Astrocyte (in vitro differentiated cells and primary cell): ENCODE results near the gene TSR3. TPM values are rescaled to one million over a fixed set of nuclear protein-coding genes. Genes with fewer than 3 reads are reported as not detected.

Experiments used
- DNase-seq: peaks from one replicate; pipeline ENCODE4 v3.0.0-alpha.2; 2010; ENCODE audit warnings: low read depth
- FAIRE-seq: peaks from 2 replicates; lab custom pipeline; 2011; peaks lifted over from hg19 to GRCh38; lab: Jason Lieb, UNC
- H2AFZ ChIP-seq: 2 replicates; pipeline ENCODE4 v1.6.0; 2012; ENCODE audit warnings: low read depth, low read length, inconsistent platforms
- H3K27ac ChIP-seq: 2 replicates; pipeline ENCODE4 v1.5.1; 2011; ENCODE audit warnings: low read depth, low read length, inconsistent platforms
- H3K27me3 ChIP-seq: 2 replicates; pipeline ENCODE4 v1.6.0; 2011; ENCODE audit warnings: low read length, inconsistent platforms; ENCODE audit not compliant: insufficient read depth
- H3K36me3 ChIP-seq: 2 replicates; pipeline ENCODE4 v1.5.1; 2011; ENCODE audit warnings: low read length, inconsistent platforms; ENCODE audit not compliant: insufficient read depth
- H3K4me1 ChIP-seq: 2 replicates; pipeline ENCODE4 v1.5.1; 2011; ENCODE audit warnings: low read length, inconsistent platforms; ENCODE audit not compliant: insufficient read depth
- H3K4me2 ChIP-seq: 2 replicates; pipeline ENCODE4 v1.6.0; 2012; ENCODE audit warnings: low read length, inconsistent platforms
- H3K4me3 ChIP-seq: 2 replicates; pipeline ENCODE4 v1.5.1; 2011; ENCODE audit warnings: low read depth, mild to moderate bottlenecking, low read length, inconsistent platforms; ENCODE audit not compliant: insufficient read depth
- H3K79me2 ChIP-seq: 2 replicates; pipeline ENCODE4 v1.6.0; 2012; ENCODE audit warnings: mild to moderate bottlenecking, low read length, inconsistent platforms; ENCODE audit not compliant: insufficient read depth
- H3K9ac ChIP-seq: 2 replicates; pipeline ENCODE4 v1.6.0; 2012; ENCODE audit warnings: mild to moderate bottlenecking, low read length, inconsistent platforms
- H3K9me3 ChIP-seq: 2 replicates; pipeline ENCODE4 v1.5.1; 2012; ENCODE audit warnings: low read depth, mild to moderate bottlenecking, low read length, inconsistent platforms; ENCODE audit not compliant: insufficient read depth
- H4K20me1 ChIP-seq: 2 replicates; pipeline ENCODE4 v1.6.0; 2012; ENCODE audit warnings: low read length, inconsistent platforms; ENCODE audit not compliant: insufficient read depth
- H3K27ac Mint-ChIP-seq: one replicate; pipeline ENCODE4 v1.8.0; 2021; ENCODE audit warnings: mild to moderate bottlenecking, mixed read lengths; ENCODE audit not compliant: unreplicated experiment
- H3K27me3 Mint-ChIP-seq: one replicate; pipeline ENCODE4 v1.8.0; 2021; ENCODE audit warnings: low read depth, mixed read lengths; ENCODE audit not compliant: unreplicated experiment
- H3K36me3 Mint-ChIP-seq: one replicate; pipeline ENCODE4 v1.8.0; 2021; ENCODE audit warnings: low read depth, mixed read lengths; ENCODE audit not compliant: unreplicated experiment
- H3K4me1 Mint-ChIP-seq: one replicate; pipeline ENCODE4 v1.8.0; 2021; ENCODE audit warnings: low read depth, mixed read lengths; ENCODE audit not compliant: unreplicated experiment
- H3K4me3 Mint-ChIP-seq: one replicate; pipeline ENCODE4 v1.8.0; 2021; ENCODE audit warnings: mild to moderate bottlenecking, moderate library complexity, mixed read lengths; ENCODE audit not compliant: unreplicated experiment
- H3K9me3 Mint-ChIP-seq: one replicate; pipeline ENCODE4 v1.8.0; 2021; ENCODE audit warnings: mild to moderate bottlenecking, mixed read lengths; ENCODE audit not compliant: unreplicated experiment
- EZH2 ChIP-seq: IDR thresholded peaks from 2 replicates; pipeline ENCODE4 v1.6.1; 2012; ENCODE audit warnings: mild to moderate bottlenecking, low read length, inconsistent platforms; ENCODE audit not compliant: insufficient read depth
- total RNA-seq: library from RNA; stranded (reverse); gene quantifications from 2 replicates; pipeline ENCODE4 v1.2.1, GENCODE V29; 2021
- TF ChIP-seq, protein P1 (sequence below): IDR thresholded peaks from 2 replicates; pipeline ENCODE4 v1.5.1; 2011; ENCODE audit warnings: low read depth, mild to moderate bottlenecking, inconsistent platforms, low read length, moderate library complexity; ENCODE audit not compliant: insufficient read depth

TSR3 gene
- total RNA-seq, 1 donor from 2014 or later: 63.3 TPM

DNA sequence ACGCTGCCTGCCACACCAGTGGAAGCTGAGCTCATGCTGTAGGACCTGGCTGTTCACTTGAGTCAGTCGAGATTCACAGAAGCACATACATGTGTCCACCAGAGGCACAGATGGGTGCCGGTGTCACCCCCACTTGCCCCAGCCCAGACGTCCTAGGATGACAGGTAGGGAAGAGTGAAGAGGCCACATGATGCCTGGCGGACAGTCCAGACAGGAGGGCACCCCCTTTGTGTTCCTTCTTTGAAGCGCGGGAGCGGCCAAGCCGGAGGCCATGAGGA, 33.5 kb downstream of the TSR3 start:
- Histone ChIP-seq H3K36me3 (peaks cover 44% of the 10 kb centered on the region), H3K27ac (no peak overlapping the region), H2AFZ (no peak overlapping the region), H4K20me1 (peaks cover 83% of the 10 kb centered on the region), H3K27me3 (no peaks in the 10 kb centered on the region), H3K9me3 (no peaks in the 10 kb centered on the region), H3K4me3 (no peak overlapping the region), H3K4me2 (no peak overlapping the region), H3K4me1 (no peaks in the 10 kb centered on the region), H3K9ac (no peak overlapping the region), H3K79me2 (peaks cover 68% of the 10 kb centered on the region)
- Mint-ChIP-seq H3K4me3 (no peak overlapping the region), H3K27ac (peak overlapping the region; percentile 26), H3K27me3 (no peaks in the 10 kb centered on the region), H3K36me3 (peaks cover 8% of the 10 kb centered on the region), H3K9me3 (no peaks in the 10 kb centered on the region), H3K4me1 (no peaks in the 10 kb centered on the region)
- no peak for TF ChIP-seq EZH2
- TF ChIP-seq, protein P1, sequence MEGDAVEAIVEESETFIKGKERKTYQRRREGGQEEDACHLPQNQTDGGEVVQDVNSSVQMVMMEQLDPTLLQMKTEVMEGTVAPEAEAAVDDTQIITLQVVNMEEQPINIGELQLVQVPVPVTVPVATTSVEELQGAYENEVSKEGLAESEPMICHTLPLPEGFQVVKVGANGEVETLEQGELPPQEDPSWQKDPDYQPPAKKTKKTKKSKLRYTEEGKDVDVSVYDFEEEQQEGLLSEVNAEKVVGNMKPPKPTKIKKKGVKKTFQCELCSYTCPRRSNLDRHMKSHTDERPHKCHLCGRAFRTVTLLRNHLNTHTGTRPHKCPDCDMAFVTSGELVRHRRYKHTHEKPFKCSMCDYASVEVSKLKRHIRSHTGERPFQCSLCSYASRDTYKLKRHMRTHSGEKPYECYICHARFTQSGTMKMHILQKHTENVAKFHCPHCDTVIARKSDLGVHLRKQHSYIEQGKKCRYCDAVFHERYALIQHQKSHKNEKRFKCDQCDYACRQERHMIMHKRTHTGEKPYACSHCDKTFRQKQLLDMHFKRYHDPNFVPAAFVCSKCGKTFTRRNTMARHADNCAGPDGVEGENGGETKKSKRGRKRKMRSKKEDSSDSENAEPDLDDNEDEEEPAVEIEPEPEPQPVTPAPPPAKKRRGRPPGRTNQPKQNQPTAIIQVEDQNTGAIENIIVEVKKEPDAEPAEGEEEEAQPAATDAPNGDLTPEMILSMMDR: no peak
- DNase-seq (no peak), FAIRE-seq (no peak)

DNA sequence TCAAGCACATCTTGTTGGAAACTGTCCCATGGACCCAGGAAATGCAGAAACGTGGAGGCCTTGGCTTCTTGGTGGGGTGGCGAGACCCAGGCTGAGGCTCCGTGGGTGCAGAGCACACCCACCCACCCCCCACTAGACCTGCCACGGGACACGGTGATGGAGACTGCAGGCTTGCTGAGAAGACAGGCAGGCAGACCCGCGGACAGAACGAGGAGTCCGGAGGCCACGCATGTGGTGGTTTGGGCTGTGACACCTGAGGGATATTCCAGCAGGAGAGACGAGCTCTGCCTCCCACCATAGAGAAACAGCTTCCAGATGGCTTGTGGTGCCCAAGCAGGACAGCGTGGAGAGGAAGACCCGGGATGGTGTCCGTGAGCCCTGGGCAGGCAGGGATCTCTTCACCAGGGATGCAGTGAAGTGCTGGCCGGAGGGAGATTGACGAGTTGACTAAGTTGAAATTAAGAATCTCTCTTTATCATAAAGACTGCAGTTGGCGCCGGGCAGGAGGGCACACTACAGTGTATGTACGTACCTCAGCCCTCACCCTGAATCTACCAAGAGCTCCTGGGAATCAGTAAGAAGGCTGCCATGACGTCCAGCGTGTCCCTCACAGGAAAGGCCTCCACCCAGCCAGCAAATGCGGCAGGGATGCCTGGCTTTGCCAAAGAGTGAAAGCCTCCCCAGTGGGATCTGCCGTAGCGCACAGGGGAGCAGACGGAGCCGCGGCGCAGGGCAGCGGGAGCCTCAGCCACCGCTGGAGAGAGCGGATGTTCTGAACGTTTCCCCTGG, 34.0 kb downstream of the TSR3 start:
- DNase-seq: no peak
- FAIRE-seq: no peak
- H3K4me3 Mint-ChIP-seq: no peak overlapping the region
- Histone ChIP-seq H3K27ac (no peak overlapping the region), H4K20me1 (peaks cover 86% of the 10 kb centered on the region), H3K79me2 (peaks cover 74% of the 10 kb centered on the region), H3K4me3 (no peak overlapping the region), H3K4me1 (peaks cover under 1% of the 10 kb centered on the region), H3K4me2 (no peak overlapping the region), H3K36me3 (peaks cover 44% of the 10 kb centered on the region), H3K9me3 (no peaks in the 10 kb centered on the region), H3K27me3 (no peaks in the 10 kb centered on the region), H2AFZ (no peak overlapping the region), H3K9ac (no peak overlapping the region)
- TF ChIP-seq, protein P1: no peak
- TF ChIP-seq EZH2: no peak
- H3K27me3 Mint-ChIP-seq: no peaks in the 10 kb centered on the region
- H3K36me3 Mint-ChIP-seq: peaks cover 8% of the 10 kb centered on the region
- peaks cover 1% of the 10 kb centered on the region for H3K4me1 Mint-ChIP-seq
- H3K9me3 Mint-ChIP-seq: no peaks in the 10 kb centered on the region
- no peak overlapping the region for H3K27ac Mint-ChIP-seq

DNA sequence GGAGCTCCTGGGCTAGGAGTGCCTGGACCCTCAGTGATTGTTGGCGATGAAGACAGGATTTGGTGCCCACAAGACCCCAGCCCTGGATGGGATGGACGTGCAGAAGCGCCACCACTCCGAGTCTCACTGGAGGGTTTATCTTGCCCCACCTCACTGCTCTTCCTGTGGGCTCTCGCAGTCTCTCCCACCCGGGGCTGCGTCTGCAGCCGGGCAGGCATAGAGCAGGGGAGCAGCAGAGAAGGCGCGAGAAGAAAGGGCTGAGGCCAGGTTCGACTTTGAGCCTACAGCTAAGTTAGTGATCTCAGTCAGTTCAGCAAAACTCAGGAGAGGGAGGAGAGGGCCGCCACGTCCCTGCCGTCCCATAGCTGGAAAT, 35.7 kb downstream of the TSR3 start:
- H3K79me2 ChIP-seq: peaks cover 90% of the 10 kb centered on the region
- no peaks in the 10 kb centered on the region for H3K27me3 Mint-ChIP-seq
- H3K27ac Mint-ChIP-seq: no peak overlapping the region
- H3K27ac ChIP-seq: no peak overlapping the region
- DNase-seq: no peak
- no peaks in the 10 kb centered on the region for H3K9me3 ChIP-seq
- no peak overlapping the region for H3K4me2 ChIP-seq
- H3K36me3 Mint-ChIP-seq: peaks cover 8% of the 10 kb centered on the region
- H4K20me1 ChIP-seq: peaks cover 95% of the 10 kb centered on the region
- no peaks in the 10 kb centered on the region for H3K9me3 Mint-ChIP-seq
- H3K4me3 Mint-ChIP-seq: no peak overlapping the region
- TF ChIP-seq, protein P1: no peak
- TF ChIP-seq EZH2: no peak
- H3K4me1 ChIP-seq: peaks cover 17% of the 10 kb centered on the region
- H2AFZ ChIP-seq: no peak overlapping the region
- FAIRE-seq: no peak
- H3K9ac ChIP-seq: no peak overlapping the region
- peaks cover 4% of the 10 kb centered on the region for H3K4me1 Mint-ChIP-seq
- H3K27me3 ChIP-seq: no peaks in the 10 kb centered on the region
- H3K4me3 ChIP-seq: no peak overlapping the region
- H3K36me3 ChIP-seq: peaks cover 40% of the 10 kb centered on the region
